Left lobe of liver (tissue), 2 donors: ENCODE data around the gene SLC2A1. TPM values are rescaled to one million over a fixed set of nuclear protein-coding genes. Genes with fewer than 3 reads are reported as not detected.
A peak's percentile ranks its signal among the peaks of the same experiment; 100 is the strongest.

Experiments
- ATAC-seq: fragments of 200-7000 bp; cut with Tn5 transposase; one replicate; pipeline ENCODE4 v1.9.1; 2020; ENCODE audit warnings: mild to moderate bottlenecking, moderate library complexity
- DNase-seq: peaks from one replicate; pipeline ENCODE4 v3.0.0-alpha.2; 2020; ENCODE audit warnings: low spot score
- total RNA-seq: library from RNA; stranded (reverse); gene quantifications from one replicate; pipeline ENCODE4 v1.2.1, GENCODE V29; 2021
- donor health status: DM: no; HTN: no; CAD: no; lungs with moderate emphysema.
- donor health status: DM: no; HTN: yes; CAD: no.

Gene SLC2A1
- total RNA-seq: 9.5 TPM

GRCh38 chr1:42958488-42959319 lies at the start of gene SLC2A1:
Gene SLC2A1, minus strand, starts transcription at chr1:42958868. Its CDS starts 217 bp downstream, at chr1:42958651.
- DNase-seq (peak; percentile 96), ATAC-seq (peak; percentile 94)

- DNase-seq: no peak
Measured at GRCh38 chr1:43007377-43008114, 48.9 kb upstream of the SLC2A1 start.

GRCh38 chr1:43005460-43006361 lies 47.0 kb upstream of the SLC2A1 start:
- ATAC-seq: no peak
- no peak for DNase-seq

More at GRCh38 chr1:43007377-43008114, 48.9 kb upstream of the SLC2A1 start:
- no peak for ATAC-seq

- ATAC-seq (no peak), DNase-seq (no peak)
Measured at GRCh38 chr1:43004587-43005459, 46.2 kb upstream of the SLC2A1 start.

GRCh38 chr1:43002766-43003165 lies 44.1 kb upstream of the SLC2A1 start:
- DNase-seq: no peak
- no peak for ATAC-seq

GRCh38 chr1:43002116-43002515 lies 43.4 kb upstream of the SLC2A1 start:
- ATAC-seq (no peak), DNase-seq (no peak)

- DNase-seq (no peak), ATAC-seq (no peak)
Measured at GRCh38 chr1:43001434-43001833, 42.8 kb upstream of the SLC2A1 start.

GRCh38 chr1:43000271-43000670 lies 41.6 kb upstream of the SLC2A1 start:
- ATAC-seq (no peak), DNase-seq (no peak)

GRCh38 chr1:42999308-42999707 lies 40.6 kb upstream of the SLC2A1 start:
- ATAC-seq (no peak), DNase-seq (no peak)

GRCh38 chr1:42998386-42998785 lies 39.7 kb upstream of the SLC2A1 start:
- DNase-seq (no peak), ATAC-seq (no peak)

- ATAC-seq: no peak
Measured at GRCh38 chr1:42996384-42996970, 37.8 kb upstream of the SLC2A1 start.

GRCh38 chr1:42993502-42994136 lies 35.0 kb upstream of the SLC2A1 start:
- no peak for ATAC-seq
- DNase-seq: no peak

More at GRCh38 chr1:42996384-42996970, 37.8 kb upstream of the SLC2A1 start:
- no peak for DNase-seq

- no peak for ATAC-seq
- DNase-seq: no peak
Measured at GRCh38 chr1:42992054-42992571, 33.4 kb upstream of the SLC2A1 start.

- no peak for DNase-seq
- no peak for ATAC-seq
Measured at GRCh38 chr1:42990757-42991346, 32.2 kb upstream of the SLC2A1 start.

GRCh38 chr1:42983693-42984092 lies 25.0 kb upstream of the SLC2A1 start:
- no peak for ATAC-seq
- no peak for DNase-seq

- no peak for DNase-seq
- ATAC-seq: no peak
Measured at GRCh38 chr1:42983253-42983652, 24.6 kb upstream of the SLC2A1 start.

- ATAC-seq (no peak), DNase-seq (no peak)
Measured at GRCh38 chr1:42982641-42983040, 24.0 kb upstream of the SLC2A1 start.

- DNase-seq (no peak), ATAC-seq (no peak)
Measured at GRCh38 chr1:42981871-42982270, 23.2 kb upstream of the SLC2A1 start.
